WTC11 (cell line): ENCODE measurements around the gene LARP1.

Experiments
- CREB1 ChIP-seq: sonication (generic); formaldehyde crosslinking; IDR thresholded peaks from 2 replicates; pipeline ENCODE4 v1.8.0; 2023; ENCODE audit warnings: mild to moderate bottlenecking, missing genetic modification reagents
- HMGXB4 ChIP-seq: sonication (generic); formaldehyde crosslinking; IDR thresholded peaks from 2 replicates; pipeline ENCODE4 v1.8.1; 2023; ENCODE audit warnings: mild to moderate bottlenecking, moderate library complexity, missing genetic modification reagents

DNA sequence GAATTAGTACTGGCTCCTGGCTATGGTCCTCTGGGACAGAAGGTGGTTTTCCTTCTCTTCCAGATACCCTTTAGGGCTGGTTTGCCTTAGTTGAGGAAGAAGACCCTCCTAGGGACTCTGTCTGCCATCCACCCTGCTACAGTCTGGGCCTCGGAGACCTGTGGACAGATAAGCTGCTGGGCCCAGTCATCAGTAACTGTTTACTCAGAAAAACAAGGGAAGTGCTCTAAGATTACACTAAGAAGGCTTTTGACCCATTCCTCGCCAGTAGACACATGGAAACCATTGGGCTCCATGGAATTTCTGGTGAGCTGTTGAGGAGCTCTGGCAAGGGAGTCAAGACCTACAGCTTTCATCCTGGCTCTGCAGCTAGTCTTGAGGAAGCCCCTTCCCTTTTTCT, 31.2 kb downstream of the LARP1 start:
- TF ChIP-seq CREB1 (CRISPR knock-in tag) (no peak), HMGXB4 (CRISPR knock-in tag) (no peak)
